Measurements from ENCODE around the gene TADA1.

- TF ChIP-seq CTCF (conservative IDR thresholded peaks at IDR 0.05 in 1 of 2, IDR thresholded peaks at IDR 0.05 in 1 of 2; ENCODE audit: extremely low read depth in 1 of 2, insufficient read depth in 1 of 2, low read depth in 1 of 2, low read length in 2 of 2) (no peak), EZH2 (IDR thresholded peaks at IDR 0.05; ENCODE audit: borderline replicate concordance, low read length) (no peak)
Measured at GRCh38 chr1:166870584-166870983, 5.5 kb downstream of the TADA1 start.
